ENCODE data around the gene ACTR3C. TPM values are rescaled to one million over a fixed set of nuclear protein-coding genes. Genes with fewer than 3 reads are reported as not detected.

The ACTR3C gene
- total RNA-seq, 4 donors from 2014 or later, result 0.27 to 2.7 (median 1.1) TPM; not detected in 1

GRCh38 chr7:150330211-150330885 is 7.0 kb upstream of the ACTR3C start:
- H3K36me3 ChIP-seq, result no peaks in the 10 kb centered on the region
- no peak for TF ChIP-seq POLR2A (IDR thresholded peaks at IDR 0.05)
- TF ChIP-seq CTCF (IDR thresholded peaks at IDR 0.05 in 4 of 5, conservative IDR thresholded peaks at IDR 0.05 in 1 of 5), result no peak
- in situ Hi-C loops (cut with MboI; ENCODE audit: low sequenced_read_pairs in 4 of 4), result no loop called here

GRCh38 chr7:150329331-150330120 is 6.2 kb upstream of the ACTR3C start:
- in situ Hi-C loops (cut with MboI; ENCODE audit: low sequenced_read_pairs in 4 of 4), result no loop called here
- no peak for ATAC-seq
- TF ChIP-seq POLR2A (IDR thresholded peaks at IDR 0.05) (no peak), CTCF (IDR thresholded peaks at IDR 0.05 in 4 of 5, conservative IDR thresholded peaks at IDR 0.05 in 1 of 5) (no peak)
- Histone ChIP-seq H3K27me3 (no peaks in the 10 kb centered on the region), H3K27ac (no peak overlapping the region), H3K4me3 (no peak overlapping the region), H3K4me1 (no peaks in the 10 kb centered on the region), H3K36me3 (no peaks in the 10 kb centered on the region), H3K9me3 (no peaks in the 10 kb centered on the region)
- no peak for DNase-seq
- intact Hi-C loops (cut with DNase I; ENCODE audit: low total_unique reads), result no loop called here

More at GRCh38 chr7:150330211-150330885, 7.0 kb upstream of the ACTR3C start:
- no peak for DNase-seq
- intact Hi-C loops (cut with DNase I; ENCODE audit: low total_unique reads), result no loop called here
- no peaks in the 10 kb centered on the region for H3K9me3 ChIP-seq
- H3K27ac ChIP-seq, result no peak overlapping the region
- no peak for ATAC-seq
- no peak overlapping the region for H3K4me3 ChIP-seq
- H3K27me3 ChIP-seq, result no peaks in the 10 kb centered on the region
- H3K4me1 ChIP-seq, result no peaks in the 10 kb centered on the region

GRCh38 chr7:150327308-150327707 is 4.0 kb upstream of the ACTR3C start:
- Histone ChIP-seq H3K9me3 (no peaks in the 10 kb centered on the region), H3K4me3 (no peak overlapping the region), H3K27me3 (peaks cover 0 to 8% (median 7%) of the 10 kb centered on the region in 3 donors), H3K27ac (no peak overlapping the region), H3K4me1 (peaks cover 4 to 7% of the 10 kb centered on the region in 2 donors), H3K36me3 (no peaks in the 10 kb centered on the region)
- TF ChIP-seq CTCF (IDR thresholded peaks at IDR 0.05 in 4 of 5, conservative IDR thresholded peaks at IDR 0.05 in 1 of 5) (no peak), POLR2A (IDR thresholded peaks at IDR 0.05) (no peak)
- ATAC-seq (no peak), DNase-seq (no peak)
- in situ Hi-C loops (cut with MboI; ENCODE audit: low sequenced_read_pairs in 4 of 4), result no loop called here
- intact Hi-C loops (cut with DNase I; ENCODE audit: low total_unique reads), result no loop called here

GRCh38 chr7:150326657-150327268 is 3.4 kb upstream of the ACTR3C start:
- in situ Hi-C loops (cut with MboI; ENCODE audit: low sequenced_read_pairs in 4 of 4), result no loop called here
- H3K4me3 ChIP-seq, result no peak overlapping the region
- no peak for ATAC-seq
- peaks cover 0 to 8% (median 7%) of the 10 kb centered on the region in 3 donors for H3K27me3 ChIP-seq
- intact Hi-C loops (cut with DNase I; ENCODE audit: low total_unique reads), result no loop called here
- TF ChIP-seq CTCF (IDR thresholded peaks at IDR 0.05 in 4 of 5, conservative IDR thresholded peaks at IDR 0.05 in 1 of 5) (no peak), POLR2A (IDR thresholded peaks at IDR 0.05) (no peak)
- no peak overlapping the region for H3K27ac ChIP-seq
- DNase-seq, result no peak
- H3K36me3 ChIP-seq, result no peaks in the 10 kb centered on the region
- H3K9me3 ChIP-seq, result no peaks in the 10 kb centered on the region
- H3K4me1 ChIP-seq, result peaks cover 4 to 7% of the 10 kb centered on the region in 2 donors
